Frontal cortex (tissue), 4 donors: ENCODE results near the gene ANKRD11. TPM values are rescaled to one million over a fixed set of nuclear protein-coding genes. Genes with fewer than 3 reads are reported as not detected.
A peak's percentile ranks its signal among the peaks of the same experiment; 100 is the strongest.
"Not testable (repeated sequence)": the region's sequence is repeated elsewhere in the genome, so short reads cannot be mapped to it uniquely, and the experiment has no call there.

Experiments
- DNase-seq, 2 donors: peaks; one replicate each; pipeline ENCODE4 v3.0.0; 2012; ENCODE audit warnings: low spot score in 2 of 2
- FAIRE-seq: peaks from 2 replicates; lab custom pipeline; 2012; peaks lifted over from hg19 to GRCh38; lab: Jason Lieb, UNC
- total RNA-seq: library from RNA; depleted of rRNA; stranded (reverse); fragments of >200 nt; gene quantifications from one replicate; pipeline ENCODE4 v1.2.3, GENCODE V29; 2014
- donor health status: control.
- donor health status: control.
- donor health status: control.

The ANKRD11 gene
- total RNA-seq, 1 donor from 2014 or later = 27.7 TPM

DNA sequence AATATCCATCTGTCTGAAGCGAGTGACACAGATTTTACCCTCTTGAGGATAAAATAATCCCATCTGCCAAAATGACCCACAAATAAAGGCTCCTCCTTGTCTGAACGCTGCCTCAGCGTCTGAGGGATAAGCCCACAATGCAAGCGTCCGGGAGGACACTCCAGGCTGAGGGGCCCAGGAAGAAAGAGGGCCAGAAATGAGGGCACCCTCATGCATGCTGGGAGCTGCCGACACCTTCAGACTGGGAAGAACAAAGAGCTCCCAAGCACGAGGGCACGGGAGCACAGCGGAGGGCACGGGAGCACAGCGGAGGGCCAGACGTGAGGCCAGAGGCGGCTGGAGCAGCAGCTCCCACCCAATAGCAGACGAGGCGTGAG lies 145.9 kb downstream of the ANKRD11 start:
- FAIRE-seq (no peak), DNase-seq (no peak)

DNA sequence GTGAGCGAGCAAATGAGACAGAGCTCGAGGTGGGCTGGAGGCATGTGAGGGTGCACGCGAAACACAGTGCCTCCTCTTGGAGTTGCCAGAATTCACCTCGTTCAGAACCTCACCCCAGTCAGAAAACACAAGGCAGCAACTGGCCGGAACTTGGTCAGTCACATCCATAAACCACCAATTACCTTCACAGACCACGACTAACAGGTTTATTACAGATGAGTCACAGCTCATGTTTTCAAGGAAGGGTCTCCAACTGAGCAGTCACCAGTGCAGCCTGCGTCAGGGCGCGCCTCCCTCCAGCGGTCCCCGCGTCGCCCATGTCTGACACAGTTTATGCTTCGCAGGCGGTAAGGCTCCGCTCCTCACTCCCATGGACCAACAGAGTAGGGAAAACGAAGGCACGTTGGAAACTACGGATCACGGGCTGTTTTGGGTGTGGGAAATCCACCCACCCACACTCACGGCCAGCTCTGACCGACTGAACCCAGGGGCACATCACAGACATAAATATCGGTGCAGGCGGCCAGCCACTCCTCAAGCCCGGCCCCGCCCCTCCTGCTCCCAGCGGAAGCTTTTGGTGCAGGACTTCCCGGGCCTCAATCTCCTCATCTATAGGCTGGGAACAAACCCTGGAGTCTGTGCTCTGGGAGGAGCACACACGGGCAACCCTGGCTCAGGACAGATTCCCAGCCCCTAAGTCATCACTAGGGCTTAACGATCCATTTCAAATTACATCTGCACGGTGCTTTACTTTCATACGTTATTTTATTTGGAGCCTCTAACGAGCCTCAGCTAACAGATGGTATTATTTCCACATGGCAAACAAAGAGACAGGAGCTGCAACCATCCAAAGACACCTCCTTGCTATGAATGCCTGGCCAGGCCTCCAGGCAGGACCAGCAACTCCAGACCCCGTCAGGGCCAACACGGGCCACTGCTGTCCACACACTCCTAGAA lies 146.6 kb downstream of the ANKRD11 start:
- no peak for DNase-seq
- no peak for FAIRE-seq

DNA sequence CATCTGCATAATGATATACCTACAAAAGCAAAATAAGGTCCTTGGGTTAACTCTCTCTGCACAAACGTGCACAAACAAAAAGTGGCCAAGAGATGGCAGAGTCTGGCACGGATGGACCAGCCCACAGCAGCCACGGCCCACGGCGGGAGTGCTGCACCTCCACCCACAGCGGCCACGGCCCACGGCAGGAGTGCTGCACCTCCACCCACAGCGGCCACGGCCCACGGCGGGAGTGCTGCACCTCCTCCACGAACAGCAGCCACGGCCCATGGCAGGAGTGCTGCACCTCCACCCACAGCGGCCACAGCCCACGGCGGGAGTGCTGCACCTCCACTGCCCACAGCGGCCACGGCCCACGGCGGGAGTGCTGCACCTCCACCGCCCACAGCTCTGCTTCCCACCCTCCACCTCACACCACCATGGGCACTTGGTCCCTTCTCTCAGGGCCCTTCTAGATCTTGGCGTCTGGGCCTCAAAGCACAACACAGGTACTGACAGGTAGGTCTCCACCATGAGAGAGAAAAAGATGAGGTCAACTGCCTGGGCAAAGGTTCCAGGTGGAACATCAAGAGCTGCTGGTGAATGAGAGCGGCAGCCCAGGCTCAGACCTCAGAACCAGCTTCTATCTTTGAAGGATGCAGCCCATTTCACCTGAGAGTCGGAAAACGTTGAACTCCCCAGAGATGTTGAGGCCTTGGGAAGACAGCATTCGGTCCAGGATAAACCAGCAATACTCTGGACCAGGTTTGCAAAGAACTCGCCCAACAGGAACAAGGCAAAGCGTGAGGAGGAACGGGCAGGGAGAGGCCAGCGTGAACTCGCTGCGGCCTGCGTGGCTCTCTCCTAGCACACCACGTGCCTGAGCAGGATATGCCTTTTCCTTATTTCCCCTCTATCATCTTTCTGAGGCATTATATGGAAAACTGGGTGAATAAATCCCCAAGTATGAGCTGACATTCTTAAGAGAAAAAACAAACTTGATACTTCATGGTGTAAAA lies 148.4 kb downstream of the ANKRD11 start:
- no peak for DNase-seq
- FAIRE-seq = no peak

DNA sequence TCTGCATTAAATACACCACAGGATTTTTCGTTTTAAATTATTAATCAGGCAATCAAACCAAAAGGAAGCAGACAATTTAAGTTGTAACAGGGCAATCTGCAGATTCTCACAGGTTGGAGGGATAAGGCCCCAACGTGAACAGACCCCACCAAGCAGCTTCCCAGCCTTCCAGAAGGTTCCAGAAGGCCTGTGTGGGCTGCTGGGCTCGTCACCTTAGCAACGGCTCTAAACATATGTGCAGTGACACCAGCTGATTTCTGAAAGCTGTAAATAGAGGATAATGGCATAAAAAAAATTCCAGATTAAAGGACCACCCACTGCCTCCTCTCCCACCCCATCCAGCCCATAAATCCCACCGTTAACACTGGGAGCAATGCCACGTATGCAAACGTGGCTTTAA lies 149.1 kb downstream of the ANKRD11 start:
- DNase-seq (no peak), FAIRE-seq (no peak)

DNA sequence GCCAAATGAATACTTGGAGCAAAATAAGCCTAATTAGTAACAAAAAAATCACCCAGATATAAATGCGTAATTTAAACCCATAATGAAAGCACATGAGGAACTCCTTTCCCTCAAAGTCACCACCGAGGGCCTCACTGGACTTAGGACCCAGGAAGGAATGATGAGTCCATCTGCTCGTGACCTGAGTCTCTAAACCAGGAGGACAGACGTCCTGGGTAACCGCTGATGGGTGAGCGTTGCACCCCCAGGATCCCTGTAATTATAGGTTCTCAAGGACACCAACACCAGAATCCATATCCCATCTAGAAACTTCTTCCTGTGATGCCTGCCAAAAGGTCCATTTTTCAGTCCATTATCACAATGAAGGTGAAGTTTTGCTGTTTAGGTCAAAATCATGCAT lies 151.5 kb downstream of the ANKRD11 start:
- no peak for FAIRE-seq
- no peak for DNase-seq

DNA sequence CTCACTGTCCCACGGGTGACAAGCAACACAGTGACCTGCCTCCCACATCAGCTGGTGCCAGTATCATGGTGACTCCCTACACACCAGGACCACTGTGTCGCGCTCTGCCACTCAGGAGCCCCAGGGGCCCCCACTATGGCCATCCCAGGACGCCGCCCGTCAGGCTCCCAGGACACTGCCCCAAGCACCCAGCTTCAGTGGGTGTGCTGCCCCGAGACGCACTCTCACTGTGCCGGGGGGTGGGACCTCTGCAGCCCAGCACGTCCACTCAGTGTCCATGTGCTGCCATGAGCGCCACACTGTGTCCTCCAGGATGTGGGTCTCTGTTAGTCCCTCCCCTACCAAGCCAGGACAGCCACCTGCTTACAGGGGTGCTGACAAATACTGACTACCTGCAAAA lies 152.4 kb downstream of the ANKRD11 start:
- DNase-seq (no peak), FAIRE-seq (no peak)

DNA sequence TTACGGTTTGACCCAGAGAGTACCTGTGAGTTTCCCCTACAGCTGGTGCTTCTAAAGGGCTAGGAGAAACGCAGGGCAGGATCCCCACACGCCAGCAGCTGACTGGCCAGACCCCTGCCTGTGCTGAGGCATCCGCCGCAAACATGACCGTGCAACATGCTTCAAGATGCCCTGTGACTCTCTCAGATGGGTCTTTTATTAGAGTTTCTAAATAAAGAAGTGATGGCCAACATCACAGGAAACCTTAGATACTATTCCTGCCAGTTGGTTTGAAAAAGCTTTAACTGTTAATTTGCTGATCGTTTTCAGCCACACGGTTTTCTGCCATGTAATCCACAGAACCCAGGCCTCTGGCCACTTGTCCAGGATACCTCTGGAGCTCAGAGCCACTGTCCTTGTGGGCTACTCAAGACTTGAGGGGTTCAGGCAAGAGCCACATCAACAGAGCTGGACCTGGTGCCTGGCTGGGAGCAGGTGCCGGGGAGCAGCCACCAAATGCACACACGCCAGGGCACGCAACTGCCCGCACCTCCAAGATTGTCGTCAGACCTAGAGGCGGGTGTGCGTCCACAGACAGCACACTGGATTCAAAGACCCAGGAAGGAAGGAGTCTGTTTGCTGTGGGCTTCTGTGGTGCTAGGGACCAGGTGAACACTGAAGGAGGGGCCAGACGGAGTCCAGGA lies 154.4 kb downstream of the ANKRD11 start:
- FAIRE-seq = no peak
- DNase-seq = no peak

DNA sequence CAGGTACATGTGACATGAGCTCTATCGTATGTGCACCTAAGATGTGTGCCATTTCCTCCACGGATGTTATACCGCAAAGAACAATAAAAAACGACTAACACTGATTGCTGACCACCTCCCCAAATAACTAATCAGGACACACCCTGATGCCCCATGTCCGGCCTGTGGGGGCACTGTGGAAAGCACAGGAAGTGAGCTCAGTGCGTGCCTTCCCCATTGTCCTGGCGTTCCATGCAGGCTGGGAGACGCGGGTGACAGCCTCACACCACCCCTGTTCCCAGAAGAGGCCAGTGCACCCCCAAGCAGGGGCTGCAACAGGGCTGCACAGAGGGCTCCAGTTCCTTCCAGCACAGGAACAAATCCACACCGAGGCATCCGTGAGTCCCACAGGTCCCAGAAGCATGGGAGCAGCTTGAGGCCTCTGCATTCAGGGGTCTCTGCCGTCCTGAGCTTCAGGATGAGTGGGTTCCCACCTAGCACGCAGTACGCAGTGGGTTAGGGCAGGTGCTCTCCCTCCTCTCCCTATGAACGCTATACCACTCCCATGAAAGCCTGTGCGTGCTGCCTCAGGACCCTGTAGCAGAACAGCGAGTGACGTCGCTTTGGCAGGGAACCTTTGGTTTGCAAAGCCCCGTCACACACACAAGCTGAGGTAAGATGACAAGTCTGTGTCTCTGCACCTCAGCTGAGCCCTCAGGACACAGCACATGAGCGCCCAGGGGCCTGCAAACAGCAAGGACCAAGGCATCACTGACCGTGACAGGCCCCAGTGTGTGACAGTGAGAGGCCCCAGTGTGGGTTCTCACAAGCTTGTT lies 155.2 kb downstream of the ANKRD11 start:
- no peak for DNase-seq
- FAIRE-seq = no peak

DNA sequence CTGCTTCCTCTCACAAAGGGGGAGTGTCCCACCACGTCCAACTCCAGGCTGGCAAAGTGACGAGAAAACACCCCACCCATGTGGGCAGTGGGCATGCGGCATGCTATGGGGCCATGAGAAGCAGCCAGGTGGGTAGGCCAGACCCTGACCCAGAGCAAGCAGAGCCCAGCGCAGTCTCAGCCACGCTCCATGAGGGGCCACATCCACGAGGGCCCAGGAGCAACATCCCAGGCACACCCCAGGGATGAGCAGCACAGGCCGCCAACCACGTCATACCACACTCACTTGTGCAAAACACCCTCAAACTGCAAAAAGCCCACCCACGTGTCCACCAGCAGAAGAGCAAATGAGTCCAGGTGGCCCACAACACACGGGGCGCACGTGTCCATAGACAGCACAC lies 155.9 kb downstream of the ANKRD11 start:
- no peak for FAIRE-seq
- DNase-seq = no peak

DNA sequence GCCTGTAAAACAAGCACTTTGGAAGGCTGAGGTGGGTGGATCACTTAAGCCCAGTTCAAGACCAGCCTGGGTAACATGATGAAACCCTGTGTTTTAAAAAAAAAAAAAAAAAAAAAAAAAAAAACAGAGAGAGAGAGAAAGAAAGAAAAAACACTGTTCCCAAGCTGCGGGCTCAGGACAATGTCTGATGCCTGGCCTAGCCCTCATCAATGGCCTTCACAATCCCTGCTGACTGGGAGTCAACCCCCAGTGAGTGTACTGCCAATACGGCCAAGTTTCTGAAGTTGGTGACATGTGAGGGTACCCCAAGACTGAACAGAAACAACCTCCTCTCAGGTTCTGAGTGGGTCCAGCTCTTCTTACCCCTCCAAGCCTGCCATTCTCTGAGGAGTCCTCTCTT lies 156.3 kb downstream of the ANKRD11 start:
- FAIRE-seq = no peak
- DNase-seq = no peak

DNA sequence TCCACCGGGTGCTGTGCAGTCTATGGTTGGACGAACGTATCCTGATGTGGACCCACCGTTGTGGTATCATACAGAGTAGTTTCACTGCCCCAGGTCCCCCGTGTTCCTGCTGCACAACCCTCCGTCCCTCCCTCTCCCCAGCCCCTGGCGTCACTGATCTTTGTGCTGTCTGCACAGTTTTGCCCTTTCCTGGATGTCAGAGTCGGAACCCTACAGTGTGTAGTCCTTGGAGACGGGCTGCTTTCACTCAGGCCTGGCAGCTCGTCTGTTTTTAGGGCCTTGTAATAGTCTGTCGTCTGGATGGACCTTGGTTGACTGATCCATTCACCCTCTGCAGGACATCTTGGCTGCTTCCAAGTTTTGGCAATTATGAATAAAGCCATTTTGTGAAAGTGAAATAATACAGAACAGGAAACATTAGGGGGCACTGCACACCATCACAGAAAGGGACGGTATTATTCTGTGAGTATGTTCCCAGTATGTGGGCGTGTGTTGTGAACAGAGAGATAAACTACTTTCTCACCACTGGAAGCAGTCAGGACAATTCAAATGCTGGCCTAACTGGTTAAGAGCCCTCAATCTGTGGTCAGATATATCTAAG lies 156.9 kb downstream of the ANKRD11 start:
- DNase-seq = peak; percentile 82 to 83
- not testable (repeated sequence) for FAIRE-seq

DNA sequence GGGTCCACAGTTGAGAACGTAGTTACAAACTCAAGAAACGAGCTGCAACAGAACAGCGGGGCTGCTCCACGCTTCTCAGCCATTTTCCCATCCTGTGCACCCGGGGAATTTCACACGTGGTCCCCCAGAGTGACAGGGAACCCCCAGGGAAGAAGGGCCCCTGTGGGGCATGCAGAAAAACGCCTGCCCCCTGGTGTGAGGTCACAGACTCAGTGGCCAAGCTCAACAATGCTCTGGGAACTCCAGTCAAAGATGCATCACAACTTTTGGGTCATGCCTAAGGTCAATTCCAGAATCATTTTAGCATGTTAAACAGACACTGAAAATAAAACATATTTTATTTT lies 157.5 kb downstream of the ANKRD11 start:
- FAIRE-seq (no peak), DNase-seq (no peak)

DNA sequence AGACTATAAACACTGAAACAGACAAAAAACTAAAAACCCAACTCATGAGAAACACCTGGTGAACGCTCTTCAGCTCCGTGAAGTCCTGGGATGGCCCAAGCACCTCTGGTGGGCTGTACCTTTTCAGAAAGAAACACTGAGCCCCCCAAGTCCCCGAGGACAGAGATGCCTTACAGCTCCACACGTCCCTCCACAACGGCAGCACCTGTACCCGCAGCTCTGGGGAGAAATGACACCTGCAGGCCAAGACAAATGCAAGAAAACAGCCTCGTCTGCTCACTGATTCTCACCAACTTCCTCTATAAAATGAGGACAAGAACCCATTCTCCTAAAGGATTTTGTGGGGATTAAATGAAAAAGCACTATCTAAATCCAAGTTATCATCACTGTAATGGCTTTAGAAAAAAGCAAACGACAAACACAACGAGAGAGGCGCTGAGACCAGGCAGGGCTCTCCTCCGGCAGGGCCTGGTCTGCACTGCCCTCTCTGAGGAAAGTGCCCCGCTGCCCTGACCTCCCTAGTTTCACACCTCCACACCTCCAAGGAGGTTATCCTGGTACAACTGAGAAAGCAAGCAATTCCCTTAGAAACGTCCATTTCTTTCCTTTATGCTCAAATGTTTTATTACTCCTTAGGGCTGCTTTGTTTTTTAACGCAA lies 158.0 kb downstream of the ANKRD11 start:
- DNase-seq = no peak

DNA sequence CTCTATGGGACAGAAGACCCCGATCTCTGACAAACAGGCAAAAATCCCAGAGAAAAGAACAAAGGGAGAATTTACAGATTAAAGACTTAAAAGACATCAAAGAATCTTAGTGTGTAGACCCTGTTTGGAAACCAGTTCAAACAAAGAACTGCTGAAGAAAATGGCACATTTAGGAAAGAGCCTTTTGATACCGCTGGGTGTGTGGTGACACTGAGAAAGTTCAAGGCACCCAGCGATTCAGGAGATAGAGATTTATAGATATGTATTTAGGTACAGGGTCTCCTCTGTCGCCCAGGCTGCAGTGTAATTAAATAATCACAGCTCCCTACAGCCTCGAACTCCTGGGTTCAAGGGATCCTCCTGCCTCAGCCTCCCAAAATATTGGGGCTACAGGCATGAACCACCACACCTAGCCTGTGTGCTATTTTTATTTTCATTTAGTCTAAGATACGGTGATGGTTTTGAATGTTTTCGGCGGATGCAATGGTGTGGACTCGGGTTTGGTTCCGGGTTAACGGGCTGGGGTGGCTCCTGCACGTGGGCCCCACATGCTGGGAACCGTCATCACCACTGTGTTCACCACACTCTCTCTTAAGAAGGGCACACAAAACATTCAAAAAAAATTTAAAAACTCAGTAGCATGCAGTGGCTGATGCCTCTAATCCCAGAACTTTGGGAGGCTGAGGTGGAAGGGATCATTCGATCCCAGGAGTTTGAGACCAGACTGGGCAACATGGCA lies 158.8 kb downstream of the ANKRD11 start:
- FAIRE-seq = no peak
- no peak for DNase-seq

More for the DNA sequence above, 158.0 kb downstream of the ANKRD11 start:
- no peak for FAIRE-seq

DNA sequence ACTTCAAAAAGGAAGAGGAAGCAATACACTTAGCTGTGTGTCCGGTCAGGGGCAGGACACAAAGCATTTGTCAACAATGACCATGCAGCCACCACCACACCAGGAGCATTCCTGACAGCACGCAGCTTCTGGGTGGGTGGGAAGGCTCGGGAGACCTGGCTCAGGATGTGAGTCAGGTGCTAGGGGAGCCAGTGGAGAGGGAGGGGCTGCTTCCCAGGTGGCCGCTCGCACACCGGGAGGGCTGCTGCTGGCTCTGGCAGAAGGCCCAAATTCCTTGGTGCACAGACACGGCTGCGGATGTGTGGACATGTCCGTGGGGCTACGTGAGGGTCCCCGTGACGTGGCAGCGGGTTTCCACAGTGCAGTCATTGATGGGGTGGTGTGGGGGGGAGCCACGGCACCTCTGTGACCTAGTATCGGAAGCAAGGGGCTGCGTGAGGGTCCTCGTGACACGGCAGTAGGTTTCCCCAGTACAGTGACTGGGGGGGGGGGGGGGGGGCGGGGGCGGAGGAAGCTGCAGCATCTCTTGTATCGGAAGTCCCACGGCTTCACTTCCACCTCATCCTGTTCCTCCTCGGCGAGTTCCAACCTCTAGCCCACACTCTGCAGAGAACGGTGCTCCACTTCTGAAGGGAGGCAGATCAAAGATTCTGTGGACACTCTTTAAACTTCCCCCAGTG lies 160.0 kb downstream of the ANKRD11 start:
- FAIRE-seq (no peak), DNase-seq (peak in 1 of 2 donors; percentile 61)

DNA sequence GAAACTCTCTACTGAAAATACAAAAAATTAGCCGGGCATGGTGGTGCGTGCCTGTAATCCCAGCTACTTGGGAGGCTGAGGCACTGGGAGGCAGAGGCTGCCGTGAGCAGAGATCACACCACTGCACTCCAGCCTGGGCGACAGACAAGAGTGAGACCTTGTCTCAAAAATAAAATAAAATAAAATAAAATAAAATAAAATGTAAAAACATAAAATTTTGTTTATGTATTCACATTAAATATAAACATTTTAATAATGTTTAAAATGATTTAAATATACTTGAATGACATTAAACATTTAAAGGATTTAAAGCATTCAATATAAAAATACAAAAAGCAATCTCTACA lies 160.6 kb downstream of the ANKRD11 start:
- not testable (repeated sequence) for DNase-seq
- FAIRE-seq = peak; percentile 26
